ENCODE results near the gene EMID1. TPM values are rescaled to one million over a fixed set of nuclear protein-coding genes. Genes with fewer than 3 reads are reported as not detected.

EMID1 gene
- total RNA-seq, 5 donors from 2014 or later (not counting 1 experiment from before 2014, with no cell fraction given), result 0.32 to 1.5 (median 0.76) TPM

GRCh38 chr22:29199702-29200400 lies 5.8 kb upstream of the EMID1 start:
- H3K4me3 ChIP-seq (ENCODE audit: control insufficient read depth in 1 of 2, extremely low read depth in 1 of 2, low read length in 1 of 2), result no peak overlapping the region
- Mint-ChIP-seq H3K27me3 (peaks cover 18 to 37% of the 10 kb centered on the region in 2 donors), H3K9me3 (no peaks in the 10 kb centered on the region), H3K4me3 (no peak overlapping the region), H3K27ac (no peak overlapping the region), H3K36me3 (no peaks in the 10 kb centered on the region), H3K4me1 (peaks cover 12 to 21% (median 18%) of the 10 kb centered on the region in 3 donors)
- H3K4me1 ChIP-seq (ENCODE audit: control insufficient read depth in 1 of 2, extremely low read depth in 1 of 2, insufficient read depth in 2 of 2, low read length in 2 of 2), result peaks cover 5 to 18% of the 10 kb centered on the region in 2 experiments
- no peaks in the 10 kb centered on the region for H3K36me3 ChIP-seq (ENCODE audit: control insufficient read depth in 2 of 2, extremely low read depth in 1 of 2, insufficient read depth in 1 of 2, low read length in 1 of 2)
- no peaks in the 10 kb centered on the region for H3K9me3 ChIP-seq
- ChIA-PET CTCF (no interaction called here), POLR2A (no interaction called here)
- WGBS (ENCODE audit: insufficient coverage), result 91% methylated on average over 6 of the region's 8 CpGs
- H3K27ac ChIP-seq (ENCODE audit: low read length), result no peak overlapping the region
- peaks cover 0 to 44% of the 10 kb centered on the region in 2 experiments for H3K27me3 ChIP-seq (replicated peaks in 1 of 2; ENCODE audit: control insufficient read depth in 2 of 2, extremely low read depth in 1 of 2, insufficient read depth in 2 of 2, low read length in 1 of 2)
- ATAC-seq (replicated peaks in 1 of 4), result no peak
- DNase-seq, result no peak

DNA sequence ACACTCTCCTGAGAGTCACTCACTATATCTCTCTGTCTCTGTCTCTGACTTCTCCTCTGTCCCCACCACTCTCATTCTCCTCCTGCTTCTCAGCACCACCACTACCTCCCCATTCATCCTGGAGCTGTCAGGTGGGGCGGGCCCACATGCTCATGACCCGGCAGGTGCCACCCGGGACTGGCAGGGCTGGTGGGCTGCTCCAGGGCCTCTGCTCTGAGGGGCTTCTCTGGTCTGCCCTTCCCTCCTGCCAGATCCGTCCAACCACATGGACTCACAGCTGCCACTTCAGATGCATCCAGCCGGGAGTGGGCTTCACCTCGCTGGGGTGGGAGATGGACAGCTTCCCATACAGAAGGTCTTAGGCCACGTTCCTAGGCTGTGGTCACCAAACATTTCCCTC lies 4.8 kb upstream of the EMID1 start:
- Histone ChIP-seq H3K36me3 (ENCODE audit: control insufficient read depth in 2 of 2, extremely low read depth in 1 of 2, insufficient read depth in 1 of 2, low read length in 1 of 2) (no peaks in the 10 kb centered on the region), H3K27ac (ENCODE audit: low read length) (no peak overlapping the region), H3K27me3 (replicated peaks in 1 of 2; ENCODE audit: control insufficient read depth in 2 of 2, extremely low read depth in 1 of 2, insufficient read depth in 2 of 2, low read length in 1 of 2) (peaks cover 0 to 48% of the 10 kb centered on the region in 2 experiments), H3K4me1 (ENCODE audit: control insufficient read depth in 1 of 2, extremely low read depth in 1 of 2, insufficient read depth in 2 of 2, low read length in 2 of 2) (peaks cover 5 to 24% of the 10 kb centered on the region in 2 experiments), H3K9me3 (no peaks in the 10 kb centered on the region), H3K4me3 (ENCODE audit: control insufficient read depth in 1 of 2, extremely low read depth in 1 of 2, low read length in 1 of 2) (no peak overlapping the region)
- Mint-ChIP-seq H3K36me3 (no peaks in the 10 kb centered on the region), H3K4me3 (no peak overlapping the region), H3K9me3 (no peaks in the 10 kb centered on the region), H3K27ac (no peak overlapping the region), H3K4me1 (peaks cover 12 to 24% (median 22%) of the 10 kb centered on the region in 3 donors), H3K27me3 (peaks cover 18 to 40% of the 10 kb centered on the region in 2 donors)
- ATAC-seq (replicated peaks in 1 of 4), result no peak
- ChIA-PET CTCF (no interaction called here), POLR2A (interaction anchor here in 1 of 2 donors (0.6 kb wide), 1 partner anchor 86 kb away, joined by 3 read pairs; no protein-coding TSS in a partner anchor)
- 91% methylated on average over 4 of the region's 7 CpGs for WGBS (ENCODE audit: insufficient coverage)
- no peak for DNase-seq

GRCh38 chr22:29201782-29202181 lies 3.9 kb upstream of the EMID1 start:
- Histone ChIP-seq H3K4me3 (ENCODE audit: control insufficient read depth in 1 of 2, extremely low read depth in 1 of 2, low read length in 1 of 2) (no peak overlapping the region), H3K4me1 (ENCODE audit: control insufficient read depth in 1 of 2, extremely low read depth in 1 of 2, insufficient read depth in 2 of 2, low read length in 2 of 2) (peaks cover 5 to 31% of the 10 kb centered on the region in 2 experiments), H3K27ac (ENCODE audit: low read length) (no peak overlapping the region), H3K9me3 (no peaks in the 10 kb centered on the region), H3K36me3 (ENCODE audit: control insufficient read depth in 2 of 2, extremely low read depth in 1 of 2, insufficient read depth in 1 of 2, low read length in 1 of 2) (no peaks in the 10 kb centered on the region), H3K27me3 (replicated peaks in 1 of 2; ENCODE audit: control insufficient read depth in 2 of 2, extremely low read depth in 1 of 2, insufficient read depth in 2 of 2, low read length in 1 of 2) (peaks cover 0 to 56% of the 10 kb centered on the region in 2 experiments)
- WGBS (ENCODE audit: insufficient coverage), result 96% methylated on average over 4 of the region's 7 CpGs
- ChIA-PET POLR2A (no interaction called here), CTCF (no interaction called here)
- H3K27ac Mint-ChIP-seq, result no peak overlapping the region
- H3K27me3 Mint-ChIP-seq, result peaks cover 23 to 43% of the 10 kb centered on the region in 2 donors
- H3K4me3 Mint-ChIP-seq, result no peak overlapping the region
- H3K4me1 Mint-ChIP-seq, result peaks cover 18 to 28% (median 26%) of the 10 kb centered on the region in 3 donors
- ATAC-seq (replicated peaks in 1 of 4) (no peak), DNase-seq (no peak)
- H3K36me3 Mint-ChIP-seq, result no peaks in the 10 kb centered on the region
- no peaks in the 10 kb centered on the region for H3K9me3 Mint-ChIP-seq

DNA sequence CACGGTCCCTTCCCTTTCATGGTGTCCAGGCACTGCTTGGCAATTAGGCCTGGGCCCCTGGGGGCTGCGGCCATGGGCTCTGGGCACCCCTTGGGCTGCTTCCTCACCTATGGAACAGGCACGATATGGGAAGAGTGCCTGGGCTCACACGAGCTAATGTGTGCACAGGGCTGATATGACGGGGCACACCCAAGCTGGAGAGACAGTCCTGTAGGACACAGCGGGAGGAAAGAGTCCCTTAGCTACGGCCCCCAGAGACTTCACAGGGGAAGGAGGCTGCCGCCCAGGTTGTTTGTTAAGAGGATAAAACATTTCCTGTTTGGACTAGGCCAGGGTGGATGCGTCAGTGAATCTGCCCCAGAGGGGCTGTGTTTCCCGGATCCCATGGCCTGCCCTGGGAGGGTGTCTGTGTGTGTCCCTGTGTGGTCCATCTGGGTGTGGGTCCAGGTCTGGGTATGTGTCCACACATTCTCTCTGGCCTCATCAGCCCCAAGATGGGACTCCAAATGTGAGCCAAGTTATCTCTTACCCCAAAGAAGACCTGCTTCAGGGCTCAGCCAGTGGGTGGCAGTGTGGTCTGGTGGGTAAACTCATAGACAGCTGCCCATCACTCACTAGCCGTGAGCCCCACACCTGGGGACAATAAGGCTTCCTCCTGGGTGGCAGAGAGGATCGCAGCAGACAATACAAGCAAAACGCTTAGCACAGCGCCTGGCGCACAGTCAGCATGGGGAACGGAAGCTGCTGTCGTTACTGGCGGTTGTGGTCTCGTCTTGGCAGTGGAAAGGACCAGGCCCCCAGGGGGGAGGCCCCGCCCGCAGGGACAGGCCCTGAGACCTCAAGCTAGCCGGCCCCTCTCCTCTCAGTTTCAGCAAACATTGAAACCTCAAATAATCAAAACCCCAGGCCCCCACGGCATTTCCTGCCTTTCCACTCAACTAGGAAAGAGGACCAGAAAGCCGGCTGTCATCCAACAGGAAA lies 3.2 kb upstream of the EMID1 start:
- H3K4me1 Mint-ChIP-seq, result peaks cover 18 to 28% (median 26%) of the 10 kb centered on the region in 3 donors
- ChIA-PET POLR2A (no interaction called here), CTCF (no interaction called here)
- Histone ChIP-seq H3K4me3 (ENCODE audit: control insufficient read depth in 1 of 2, extremely low read depth in 1 of 2, low read length in 1 of 2) (peak overlapping the region in 1 of 2 donors; percentile 19), H3K9me3 (no peaks in the 10 kb centered on the region), H3K27ac (ENCODE audit: low read length) (no peak overlapping the region), H3K27me3 (replicated peaks in 1 of 2; ENCODE audit: control insufficient read depth in 2 of 2, extremely low read depth in 1 of 2, insufficient read depth in 2 of 2, low read length in 1 of 2) (peaks cover 0 to 64% of the 10 kb centered on the region in 2 experiments), H3K36me3 (ENCODE audit: control insufficient read depth in 2 of 2, extremely low read depth in 1 of 2, insufficient read depth in 1 of 2, low read length in 1 of 2) (no peaks in the 10 kb centered on the region), H3K4me1 (ENCODE audit: control insufficient read depth in 1 of 2, extremely low read depth in 1 of 2, insufficient read depth in 2 of 2, low read length in 2 of 2) (peaks cover 5 to 31% of the 10 kb centered on the region in 2 experiments)
- peak overlapping the region in 2 of 3 donors; percentile 34 to 45 for H3K4me3 Mint-ChIP-seq
- H3K36me3 Mint-ChIP-seq, result no peaks in the 10 kb centered on the region
- no peaks in the 10 kb centered on the region for H3K9me3 Mint-ChIP-seq
- peak in 33 of 35 experiments; percentile 3 to 52 (median 22) for DNase-seq
- H3K27ac Mint-ChIP-seq, result peak overlapping the region in 1 of 2 donors; percentile 34
- peaks cover 27 to 50% of the 10 kb centered on the region in 2 donors for H3K27me3 Mint-ChIP-seq
- 24% methylated on average over 18 of the region's 24 CpGs for WGBS (ENCODE audit: insufficient coverage)
- ATAC-seq (replicated peaks in 1 of 4), result peak; percentile 72 to 79 (median 74)

GRCh38 chr22:29203488-29204454 lies 1.9 kb upstream of the EMID1 start:
- Mint-ChIP-seq H3K27me3 (peaks cover 27 to 46% of the 10 kb centered on the region in 2 donors), H3K27ac (no peak overlapping the region), H3K4me3 (peak overlapping the region in 1 of 3 donors; percentile 22), H3K9me3 (no peaks in the 10 kb centered on the region), H3K36me3 (no peaks in the 10 kb centered on the region), H3K4me1 (peaks cover 18 to 28% (median 26%) of the 10 kb centered on the region in 3 donors)
- ATAC-seq (replicated peaks in 1 of 4) (no peak), DNase-seq (no peak)
- peaks cover 5 to 31% of the 10 kb centered on the region in 2 experiments for H3K4me1 ChIP-seq (ENCODE audit: control insufficient read depth in 1 of 2, extremely low read depth in 1 of 2, insufficient read depth in 2 of 2, low read length in 2 of 2)
- H3K9me3 ChIP-seq, result no peaks in the 10 kb centered on the region
- ChIA-PET POLR2A (interaction anchor here (0.5 to 0.6 kb wide), 2 partner anchors 50 to 401 kb away, joined by 3 read pairs; no protein-coding TSS in a partner anchor), CTCF (interaction anchor here in 1 of 2 donors (0.6 kb wide), 1 partner anchor 56 kb away, joined by 3 read pairs; no protein-coding TSS in a partner anchor)
- H3K36me3 ChIP-seq (ENCODE audit: control insufficient read depth in 2 of 2, extremely low read depth in 1 of 2, insufficient read depth in 1 of 2, low read length in 1 of 2), result no peaks in the 10 kb centered on the region
- 77% methylated on average over 5 of the region's 9 CpGs for WGBS (ENCODE audit: insufficient coverage)
- peaks cover 0 to 74% of the 10 kb centered on the region in 2 experiments for H3K27me3 ChIP-seq (replicated peaks in 1 of 2; ENCODE audit: control insufficient read depth in 2 of 2, extremely low read depth in 1 of 2, insufficient read depth in 2 of 2, low read length in 1 of 2)
- H3K27ac ChIP-seq (ENCODE audit: low read length), result no peak overlapping the region
- H3K4me3 ChIP-seq (ENCODE audit: control insufficient read depth in 1 of 2, extremely low read depth in 1 of 2, low read length in 1 of 2), result no peak overlapping the region
